CMK (cell line): ENCODE data around the gene ADGRA1.
A peak's percentile ranks its signal among the peaks of the same experiment; 100 is the strongest.
"Not testable (repeated sequence)": the region's sequence is repeated elsewhere in the genome, so short reads cannot be mapped to it uniquely, and the experiment has no call there.

Source experiments
- DNase-seq: peaks from one replicate; pipeline ENCODE4 v3.0.0-alpha.2; 2010; ENCODE audit warnings: low read depth

Gene ADGRA1

DNA sequence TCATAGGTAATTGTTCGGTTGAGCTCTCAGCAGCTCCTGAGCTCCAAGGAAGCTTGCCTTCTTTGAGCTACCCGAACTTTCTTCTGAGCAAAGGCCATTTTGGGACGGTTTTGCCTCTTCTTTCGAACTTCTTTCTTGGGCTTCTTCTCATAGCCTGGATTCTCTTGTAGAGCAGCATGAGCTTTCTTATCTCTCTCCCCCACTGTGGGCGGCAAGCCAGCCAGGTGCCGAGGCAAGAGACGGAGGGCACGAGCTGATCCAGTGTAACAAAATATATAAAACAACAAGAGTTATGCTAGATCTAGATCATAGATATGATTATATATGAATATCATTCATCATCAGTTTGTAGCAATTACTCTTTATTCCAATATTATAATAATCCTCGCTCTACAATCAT, 55.8 kb downstream of the ADGRA1 start:
- no peak for DNase-seq

- no peak for DNase-seq
These were observed 57.0 kb downstream of the ADGRA1 start for GRCh38 chr10:133144771-133145170.

GRCh38 chr10:133150226-133150625, 62.5 kb downstream of the ADGRA1 start:
- no peak for DNase-seq

DNA sequence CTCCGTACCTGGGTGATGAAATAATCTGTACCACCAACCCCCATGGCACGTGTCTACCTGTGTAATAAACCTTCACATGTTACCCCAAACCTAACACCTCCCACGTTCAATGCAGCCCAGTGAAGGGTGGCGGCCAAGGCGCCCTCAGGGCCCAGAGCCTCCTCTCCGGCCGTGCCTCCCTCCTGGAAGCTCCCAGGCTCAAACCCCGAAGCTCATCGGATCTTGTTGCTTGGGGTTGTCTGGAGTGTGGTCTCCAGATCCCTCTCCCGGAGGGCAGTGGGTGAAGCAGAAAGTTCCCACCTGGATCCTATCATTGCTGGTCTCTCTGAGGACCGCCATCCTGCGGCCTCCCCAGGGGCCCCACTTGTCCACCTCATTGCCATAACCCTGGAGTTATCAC, 62.9 kb downstream of the ADGRA1 start:
- no peak for DNase-seq

- not testable (repeated sequence) for DNase-seq
These were observed 63.3 kb downstream of the ADGRA1 start for GRCh38 chr10:133151071-133151470.

GRCh38 chr10:133151543-133151972, 63.8 kb downstream of the ADGRA1 start:
- DNase-seq: no peak

- no peak for DNase-seq
These were observed 66.7 kb downstream of the ADGRA1 start for GRCh38 chr10:133154411-133154810.

DNA sequence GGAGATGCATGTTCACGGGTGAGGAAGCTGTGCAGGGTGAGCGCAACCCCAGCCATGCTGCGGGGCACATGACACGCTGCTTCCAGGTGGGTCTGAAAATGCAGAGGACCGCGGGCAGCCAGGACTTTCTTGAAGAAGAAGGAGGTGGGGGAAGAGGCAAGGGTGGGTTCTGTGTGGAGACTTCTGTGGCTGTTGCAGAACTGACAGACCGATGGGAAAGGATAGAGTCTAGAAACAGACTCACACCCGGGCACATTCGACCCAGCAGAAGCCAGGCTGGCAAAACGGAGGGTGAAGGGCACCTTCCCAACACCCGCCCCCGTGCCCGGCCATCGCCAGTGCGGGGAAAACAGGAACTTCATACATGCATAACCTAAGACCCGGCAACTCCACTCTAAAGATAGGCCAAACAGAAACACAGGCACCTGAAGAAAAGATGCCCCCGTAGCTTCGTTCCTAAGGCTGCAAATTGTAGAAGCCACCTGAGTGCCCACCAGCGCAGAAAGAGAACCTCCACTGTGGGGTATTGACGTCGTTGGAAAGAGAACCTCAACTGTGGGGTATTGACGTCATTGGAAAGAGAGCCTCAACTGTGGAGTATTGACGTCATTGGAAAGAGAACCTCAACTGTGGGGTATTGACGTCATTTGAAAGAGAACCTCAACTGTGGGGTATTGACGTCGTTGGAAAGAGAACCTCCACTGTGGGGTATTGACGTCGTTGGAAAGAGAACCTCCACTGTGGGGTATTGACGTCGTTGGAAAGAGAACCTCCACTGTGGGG, 67.5 kb downstream of the ADGRA1 start:
- no peak for DNase-seq

GRCh38 chr10:133156674-133157579, 69.2 kb downstream of the ADGRA1 start:
- no peak for DNase-seq

DNA sequence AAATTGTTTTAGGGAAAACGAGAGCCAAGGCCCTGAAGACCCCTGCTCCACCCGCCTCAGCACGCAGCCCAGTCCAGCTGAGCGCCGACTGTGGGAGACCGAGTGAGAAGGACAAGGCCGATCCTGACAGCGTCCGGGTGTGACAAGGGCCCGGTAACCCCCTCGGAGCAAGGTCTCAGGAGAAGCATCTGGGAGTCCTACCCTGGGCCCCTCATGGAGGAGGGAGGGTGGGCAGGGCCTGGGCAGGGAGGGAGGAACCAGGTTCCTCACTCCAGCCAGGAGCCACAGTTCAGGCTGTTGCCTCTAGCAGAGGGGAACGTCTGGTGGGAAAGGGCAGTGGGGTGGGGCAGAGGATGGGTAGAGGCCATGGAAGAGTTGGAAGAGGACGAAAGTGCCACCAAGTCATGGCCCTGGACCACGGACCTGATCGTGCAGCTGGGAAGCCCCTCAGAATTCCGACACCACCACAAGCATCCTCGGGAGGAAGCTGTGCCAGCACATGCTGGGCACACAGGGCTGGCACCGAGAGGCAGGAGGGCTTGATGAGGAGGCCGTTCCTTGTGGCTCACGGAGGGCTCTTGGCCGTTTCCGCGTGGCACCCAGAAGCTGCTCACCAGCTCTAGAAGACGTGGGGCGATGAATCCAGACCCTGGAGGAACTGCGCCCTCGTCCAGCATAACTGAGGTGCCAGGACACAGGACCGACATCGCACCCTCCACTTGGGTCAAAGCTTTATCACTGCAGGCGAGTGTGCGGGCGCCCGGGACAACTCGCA, 70.1 kb downstream of the ADGRA1 start:
- no peak for DNase-seq

DNA sequence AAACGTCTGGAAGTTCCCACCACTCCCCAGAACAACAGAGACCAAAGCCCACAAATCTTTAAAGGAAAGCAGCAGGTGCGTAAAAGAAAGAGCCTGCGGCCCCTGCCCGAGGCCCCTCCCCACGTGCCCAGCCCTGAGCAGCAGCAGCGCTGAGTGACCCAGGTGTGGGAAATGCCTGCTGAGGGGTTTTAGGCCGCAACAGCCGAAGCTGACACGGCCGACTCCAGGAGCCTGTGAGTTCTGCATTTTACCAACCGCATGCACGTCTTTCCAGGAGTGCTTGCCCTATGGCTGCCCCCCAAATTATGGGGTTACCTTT, 70.7 kb downstream of the ADGRA1 start:
- DNase-seq: no peak

DNA sequence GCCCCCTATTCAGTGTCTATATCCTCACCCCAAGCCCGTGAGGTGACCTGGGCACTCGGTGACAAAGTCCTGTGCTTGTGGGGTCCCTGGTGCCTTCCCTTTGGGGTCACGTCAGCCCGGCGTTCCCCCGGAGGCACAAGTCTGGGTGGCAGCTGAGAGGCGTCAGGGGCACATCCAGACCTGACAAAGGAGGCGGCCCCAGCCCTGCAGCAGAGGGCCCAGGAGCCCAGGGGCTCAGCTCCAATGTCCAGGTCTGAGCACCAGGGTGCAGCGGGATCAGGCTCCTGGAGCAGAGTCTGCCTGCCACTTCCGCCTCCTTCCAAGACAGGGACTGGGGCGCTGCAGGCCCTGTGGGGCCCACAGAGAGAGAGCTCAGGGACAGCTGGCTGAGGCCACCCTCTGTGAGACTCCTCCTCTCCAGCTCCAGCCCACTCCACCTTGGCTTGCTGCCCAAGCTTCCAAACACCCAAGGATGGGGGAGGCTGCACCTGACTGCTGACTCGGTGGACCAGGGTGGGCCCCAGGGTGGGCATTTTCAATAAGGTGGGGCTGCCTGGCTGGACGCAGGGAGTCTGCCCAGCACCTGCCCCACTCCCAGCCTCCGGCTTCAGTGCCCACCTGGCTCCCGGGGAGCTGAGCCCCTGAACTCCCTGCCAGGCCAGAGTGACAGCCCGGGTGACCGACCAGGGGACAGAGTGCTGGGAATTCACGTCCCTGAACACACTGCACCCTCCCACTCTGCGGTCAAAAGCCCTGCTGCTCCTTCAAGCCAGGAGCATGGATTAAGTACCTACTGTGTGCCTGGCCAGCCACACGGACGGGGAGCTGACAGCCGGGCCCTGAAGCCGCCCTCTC, 71.3 kb downstream of the ADGRA1 start:
- no peak for DNase-seq

- no peak for DNase-seq
These were observed 71.9 kb downstream of the ADGRA1 start for GRCh38 chr10:133159611-133159949.

DNA sequence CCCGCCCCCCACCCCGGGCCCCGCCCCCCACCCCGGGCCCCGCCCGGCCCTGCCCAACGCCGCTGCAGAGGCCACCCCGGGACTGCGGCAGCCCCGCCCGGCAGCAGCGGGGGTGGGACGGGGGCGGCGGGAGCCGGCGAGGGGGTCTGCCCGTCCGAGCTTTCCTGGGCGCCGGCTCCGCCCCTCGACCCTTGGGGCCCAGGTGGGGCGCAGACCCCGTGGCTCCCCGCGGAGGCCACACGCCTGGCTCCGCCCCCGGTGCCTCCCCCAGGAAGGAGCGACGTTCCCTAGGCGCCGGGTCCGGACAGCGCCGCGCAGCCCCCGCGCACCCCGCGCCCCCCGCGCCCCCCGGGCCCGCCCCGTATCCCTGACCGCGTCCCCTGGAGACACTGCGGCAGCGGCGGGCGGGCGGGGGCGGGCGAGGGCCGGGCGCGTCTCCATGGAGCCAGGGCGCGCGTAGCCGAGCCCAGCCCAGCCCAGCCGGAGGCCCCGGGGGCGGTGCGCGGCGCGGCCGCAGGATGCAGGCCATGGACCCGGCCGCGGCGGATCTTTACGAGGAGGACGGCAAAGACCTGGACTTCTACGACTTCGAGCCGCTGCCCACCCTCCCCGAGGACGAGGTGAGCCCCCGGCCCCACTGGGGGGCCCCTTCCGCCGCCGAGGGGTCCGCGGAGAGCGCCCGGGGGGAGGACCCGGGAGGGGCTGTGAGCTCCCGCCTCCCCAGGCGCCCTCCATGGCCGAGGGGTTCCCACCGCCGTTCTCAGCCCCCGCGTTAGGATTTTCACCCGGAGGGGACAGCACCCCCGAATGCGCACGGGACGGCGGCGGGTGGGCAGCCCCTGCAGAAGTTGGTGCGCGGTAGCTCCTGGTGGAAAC, 72.5 kb downstream of the ADGRA1 start, which contains the start of gene KNDC1:
KNDC1 (plus strand) TSS at position 270 of the 876 bp plus-strand sequence; CDS start at position 519, 249 bp downstream.
- peak; percentile 37 for DNase-seq

- no peak for DNase-seq
These were observed 73.2 kb downstream of the ADGRA1 start for GRCh38 chr10:133160826-133161471.

DNA sequence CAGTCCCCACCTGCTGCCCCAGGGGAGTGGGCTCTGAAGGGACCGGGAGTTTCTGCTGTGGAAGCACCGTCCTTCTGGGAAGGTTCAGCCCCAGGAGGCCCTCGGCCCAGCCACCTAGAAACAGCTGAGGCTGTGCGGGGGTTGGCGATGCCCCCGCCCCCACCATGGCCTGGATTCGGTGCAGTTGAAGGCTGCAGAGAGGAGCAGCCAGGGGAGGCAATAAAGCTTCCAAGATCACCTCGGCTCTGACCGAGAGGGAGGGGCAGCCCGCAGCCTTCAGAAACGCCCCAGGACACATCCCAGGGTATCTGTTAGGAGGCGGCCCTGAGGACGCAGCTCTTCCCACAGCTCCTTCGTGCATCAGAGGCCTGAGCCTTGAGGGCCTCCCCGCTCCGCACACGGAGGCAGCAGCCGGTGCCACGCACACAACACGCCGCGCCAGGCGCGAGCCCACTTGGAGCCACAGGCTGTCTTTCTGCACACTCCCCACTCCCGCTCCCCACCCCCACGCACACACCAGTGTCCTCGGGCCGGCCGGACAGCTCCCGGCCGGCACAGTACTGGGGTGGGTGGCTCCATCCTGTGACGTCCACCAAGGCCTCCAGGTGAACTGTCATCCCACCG, 73.9 kb downstream of the ADGRA1 start:
- DNase-seq: no peak

GRCh38 chr10:133162178-133162909, 74.6 kb downstream of the ADGRA1 start:
- DNase-seq: no peak

GRCh38 chr10:133162910-133163856, 75.5 kb downstream of the ADGRA1 start:
- DNase-seq: no peak
